CD4-positive, alpha-beta memory T cell (primary cell): Measurements from ENCODE around the gene SMLR1. TPM values are rescaled to one million over a fixed set of nuclear protein-coding genes. Genes with fewer than 3 reads are reported as not detected.

ENCODE experiments used
- CTCF ChIA-PET: fragments of 350-600 bp; sonication (Branson Sonifier 250); formaldehyde crosslinking; loops from one replicate; lab custom pipeline; 2021; ENCODE audit warnings: inconsistent platforms; ENCODE audit not compliant: partially characterized antibody; lab: Charles Lee
- POLR2A ChIA-PET: fragments of 350-600 bp; sonication (Branson Sonifier 250); formaldehyde crosslinking; loops from one replicate; lab custom pipeline; 2021; ENCODE audit not compliant: partially characterized antibody; lab: Charles Lee
- DNase-seq, 5 donors: peaks; one replicate each; pipeline versions ENCODE4 v3.0.0 to v3.0.0-alpha.2; 2020 to 2022; ENCODE audit warnings: mixed read lengths in 1 of 5
- H3K27ac ChIP-seq: one replicate; pipeline ENCODE4 v1.7.0; 2013; ENCODE audit warnings: low read depth, low read length
- H3K27me3 ChIP-seq: 2 replicates; pipeline ENCODE4 v1.7.0; 2013; ENCODE audit warnings: mild to moderate bottlenecking, low read length, moderate library complexity; ENCODE audit not compliant: insufficient read depth
- H3K36me3 ChIP-seq: 2 replicates; pipeline ENCODE4 v1.7.0; 2013; ENCODE audit warnings: mild to moderate bottlenecking, low read length, moderate library complexity; ENCODE audit not compliant: insufficient read depth
- H3K4me1 ChIP-seq: 2 replicates; pipeline ENCODE4 v1.7.0; 2013; ENCODE audit warnings: mild to moderate bottlenecking, low read length, moderate library complexity; ENCODE audit not compliant: insufficient read depth
- H3K4me3 ChIP-seq, 2 donors: one replicate each; pipeline ENCODE4 v1.7.0; 2013; ENCODE audit warnings: low read length in 2 of 2, mild to moderate bottlenecking in 1 of 2
- H3K9me3 ChIP-seq, 2 donors: one replicate each; pipeline ENCODE4 v1.7.0; 2013; ENCODE audit warnings: low read length in 2 of 2, control low read depth in 1 of 2; ENCODE audit not compliant: control insufficient read depth in 1 of 2
- H3K27ac Mint-ChIP-seq, 7 donors: one replicate each; pipeline ENCODE4 v1.8.0; 2020 to 2021; ENCODE audit warnings: mixed read lengths in 7 of 7, mild to moderate bottlenecking in 6 of 7, inconsistent platforms in 3 of 7, moderate library complexity in 3 of 7
- H3K27me3 Mint-ChIP-seq, 2 donors: one replicate each; pipeline ENCODE4 v1.8.0; 2020 to 2021; ENCODE audit warnings: mixed read lengths in 2 of 2
- H3K36me3 Mint-ChIP-seq, 2 donors: one replicate each; pipeline ENCODE4 v1.8.0; 2020 to 2021; ENCODE audit warnings: mixed read lengths in 2 of 2, inconsistent platforms in 1 of 2, mild to moderate bottlenecking in 1 of 2
- H3K4me1 Mint-ChIP-seq, 4 donors: one replicate each; pipeline ENCODE4 v1.8.0; 2020 to 2021; ENCODE audit warnings: mixed read lengths in 4 of 4, mild to moderate bottlenecking in 1 of 4
- H3K4me3 Mint-ChIP-seq, 8 donors: one replicate each; pipeline ENCODE4 v1.8.0; 2020 to 2021; ENCODE audit warnings: mixed read lengths in 8 of 8, mild to moderate bottlenecking in 7 of 8, moderate library complexity in 6 of 8, inconsistent platforms in 3 of 8
- H3K9me3 Mint-ChIP-seq, 8 donors: one replicate each; pipeline ENCODE4 v1.8.0; 2020 to 2021; ENCODE audit warnings: mixed read lengths in 8 of 8, mild to moderate bottlenecking in 5 of 8, inconsistent platforms in 3 of 8, moderate library complexity in 1 of 8
- intact Hi-C: fragments of 100-400 bp; cut with micrococcal nuclease; formaldehyde crosslinking; loops from one replicate; pipeline ENCODE4 v1.15.1; 2023
- polyA plus RNA-seq, 2 donors: library from polyadenylated mRNA; unstranded; fragments of 300-500 nt; fragmentation: Illumina TruSeq; gene quantifications; one replicate each; pipeline ENCODE4 v1.2.3, GENCODE V29; 2021
- total RNA-seq, 2 experiments: library from RNA; stranded (reverse); gene quantifications; one replicate each; pipeline ENCODE4 v1.2.3, GENCODE V29; 2021

The SMLR1 gene
- total and polyA plus RNA-seq, 4 experiments from 2014 or later, result not detected

- no peak overlapping the region for H3K4me3 ChIP-seq
- DNase-seq, result no peak
- H3K36me3 ChIP-seq, result no peaks in the 10 kb centered on the region
- H3K27me3 ChIP-seq, result no peaks in the 10 kb centered on the region
- Mint-ChIP-seq H3K4me1 (no peaks in the 10 kb centered on the region), H3K4me3 (no peak overlapping the region), H3K36me3 (peaks cover 1 to 17% of the 10 kb centered on the region in 2 donors), H3K27me3 (peaks cover 0 to 2% of the 10 kb centered on the region in 2 donors), H3K9me3 (no peaks in the 10 kb centered on the region), H3K27ac (peak overlapping the region in 1 of 7 donors; percentile 25)
- H3K4me1 ChIP-seq, result no peaks in the 10 kb centered on the region
- no peak overlapping the region for H3K27ac ChIP-seq
- intact Hi-C loops, result no loop called here
- no peaks in the 10 kb centered on the region for H3K9me3 ChIP-seq
- CTCF ChIA-PET, result interaction anchor here (1.3 to 1.9 kb wide), 2 partner anchors 8 to 10 kb away, joined by 3 to 6 read pairs; no protein-coding TSS in a partner anchor
- POLR2A ChIA-PET, result no interaction called here
These were observed 36.4 kb downstream of the SMLR1 start for GRCh38 chr6:130863415-130864230.

- no peaks in the 10 kb centered on the region for H3K27me3 ChIP-seq
- no peak overlapping the region for H3K4me3 Mint-ChIP-seq
- H3K4me1 Mint-ChIP-seq, result no peaks in the 10 kb centered on the region
- no peaks in the 10 kb centered on the region for H3K36me3 ChIP-seq
- ChIA-PET POLR2A (no interaction called here), CTCF (interaction anchor here (1.9 kb wide), 1 partner anchor 9 kb away, joined by 6 read pairs; no protein-coding TSS in a partner anchor)
- no peak for DNase-seq
- no peak overlapping the region for H3K27ac ChIP-seq
- peaks cover 0 to 2% of the 10 kb centered on the region in 2 donors for H3K27me3 Mint-ChIP-seq
- H3K4me1 ChIP-seq, result no peaks in the 10 kb centered on the region
- H3K9me3 ChIP-seq, result no peaks in the 10 kb centered on the region
- peaks cover 1 to 19% of the 10 kb centered on the region in 2 donors for H3K36me3 Mint-ChIP-seq
- H3K27ac Mint-ChIP-seq, result no peak overlapping the region
- H3K4me3 ChIP-seq, result no peak overlapping the region
- H3K9me3 Mint-ChIP-seq, result no peaks in the 10 kb centered on the region
- intact Hi-C loops, result no loop called here
These were observed 37.1 kb downstream of the SMLR1 start for GRCh38 chr6:130864344-130864743.

GRCh38 chr6:130865793-130866192 is 38.6 kb downstream of the SMLR1 start:
- CTCF ChIA-PET, result no interaction called here
- no peak overlapping the region for H3K4me3 Mint-ChIP-seq

GRCh38 chr6:130869681-130870080 is 42.5 kb downstream of the SMLR1 start:
- H3K4me3 Mint-ChIP-seq, result no peak overlapping the region
- Histone ChIP-seq H3K9me3 (no peaks in the 10 kb centered on the region), H3K4me3 (no peak overlapping the region), H3K36me3 (no peaks in the 10 kb centered on the region), H3K27ac (no peak overlapping the region), H3K4me1 (no peaks in the 10 kb centered on the region), H3K27me3 (no peaks in the 10 kb centered on the region)
- peak overlapping the region in 1 of 7 donors; percentile 32 for H3K27ac Mint-ChIP-seq
- DNase-seq, result no peak
- peaks cover 1 to 21% of the 10 kb centered on the region in 2 donors for H3K36me3 Mint-ChIP-seq
- intact Hi-C loops, result no loop called here
- POLR2A ChIA-PET, result no interaction called here
- CTCF ChIA-PET, result interaction anchor here (1.8 to 2.1 kb wide), 2 partner anchors 16 to 172 kb away, joined by 6 to 12 read pairs; no protein-coding TSS in a partner anchor
- no peaks in the 10 kb centered on the region for H3K9me3 Mint-ChIP-seq
- H3K27me3 Mint-ChIP-seq, result peaks cover 0 to 1% of the 10 kb centered on the region in 2 donors
- peaks cover 0 to 7% (median 3%) of the 10 kb centered on the region in 4 donors for H3K4me1 Mint-ChIP-seq

More at GRCh38 chr6:130865793-130866192, 38.6 kb downstream of the SMLR1 start:
- H3K36me3 ChIP-seq, result no peaks in the 10 kb centered on the region
- H3K4me1 Mint-ChIP-seq, result no peaks in the 10 kb centered on the region
- DNase-seq, result no peak
- H3K9me3 ChIP-seq, result no peaks in the 10 kb centered on the region
- no peak overlapping the region for H3K4me3 ChIP-seq
- POLR2A ChIA-PET, result no interaction called here
- H3K27me3 ChIP-seq, result no peaks in the 10 kb centered on the region
- no peaks in the 10 kb centered on the region for H3K4me1 ChIP-seq
- no peak overlapping the region for H3K27ac ChIP-seq
- H3K9me3 Mint-ChIP-seq, result no peaks in the 10 kb centered on the region
- intact Hi-C loops, result no loop called here
- H3K27me3 Mint-ChIP-seq, result peaks cover 0 to 2% of the 10 kb centered on the region in 2 donors
- H3K27ac Mint-ChIP-seq, result no peak overlapping the region
- H3K36me3 Mint-ChIP-seq, result peaks cover 1 to 21% of the 10 kb centered on the region in 2 donors

GRCh38 chr6:130870179-130870880 is 43.1 kb downstream of the SMLR1 start:
- Histone ChIP-seq H3K9me3 (no peaks in the 10 kb centered on the region), H3K27me3 (no peaks in the 10 kb centered on the region), H3K36me3 (no peaks in the 10 kb centered on the region), H3K4me3 (no peak overlapping the region), H3K27ac (no peak overlapping the region), H3K4me1 (no peaks in the 10 kb centered on the region)
- no peak for DNase-seq
- Mint-ChIP-seq H3K4me1 (peaks cover 0 to 7% (median 3%) of the 10 kb centered on the region in 4 donors), H3K36me3 (peaks cover 0 to 17% of the 10 kb centered on the region in 2 donors), H3K4me3 (no peak overlapping the region), H3K27ac (no peak overlapping the region), H3K27me3 (peaks cover 0 to 1% of the 10 kb centered on the region in 2 donors), H3K9me3 (no peaks in the 10 kb centered on the region)
- intact Hi-C loops, result no loop called here
- ChIA-PET CTCF (interaction anchor here (0.6 to 2.4 kb wide), 12 partner anchors 15 to 1247 kb away, joined by 3 to 12 read pairs (median 4); no protein-coding TSS in a partner anchor), POLR2A (no interaction called here)

GRCh38 chr6:130872250-130873095 is 45.3 kb downstream of the SMLR1 start:
- Mint-ChIP-seq H3K9me3 (no peaks in the 10 kb centered on the region), H3K4me1 (peaks cover 0 to 7% (median 3%) of the 10 kb centered on the region in 4 donors), H3K36me3 (peaks cover 0 to 9% of the 10 kb centered on the region in 2 donors), H3K27ac (peak overlapping the region in 1 of 7 donors; percentile 76), H3K27me3 (peaks cover 0 to 1% of the 10 kb centered on the region in 2 donors), H3K4me3 (no peak overlapping the region)
- ChIA-PET CTCF (interaction anchor here (0.9 to 2.4 kb wide), 9 partner anchors 8 to 578 kb away, joined by 3 to 12 read pairs (median 5); no protein-coding TSS in a partner anchor), POLR2A (interaction anchor here (1.3 kb wide), 1 partner anchor 12 kb away, joined by 3 read pairs; no protein-coding TSS in a partner anchor)
- no peak overlapping the region for H3K4me3 ChIP-seq
- no peaks in the 10 kb centered on the region for H3K27me3 ChIP-seq
- no peaks in the 10 kb centered on the region for H3K9me3 ChIP-seq
- H3K36me3 ChIP-seq, result no peaks in the 10 kb centered on the region
- intact Hi-C loops, result loop anchor here (1.0 to 2.0 kb wide), 3 partner anchors 174 to 578 kb away; no protein-coding TSS in a partner anchor
- no peaks in the 10 kb centered on the region for H3K4me1 ChIP-seq
- no peak overlapping the region for H3K27ac ChIP-seq
- peak; percentile 43 to 59 (median 58) for DNase-seq
